Activated T-cell treated with anti-CD3 and anti-CD28 coated beads, Interleukin-2, amount 50 U/mL, for 24 hours (primary cell): ENCODE measurements around the gene MAGI1.

Experiments used
- DNase-seq: peaks from one replicate; pipeline ENCODE4 v3.0.0-alpha.2; 2020
- H3K27ac Mint-ChIP-seq: 2 replicates; pipeline ENCODE4 v1.8.0; 2020; ENCODE audit warnings: mild to moderate bottlenecking, mixed read lengths
- H3K27me3 Mint-ChIP-seq: 2 replicates; pipeline ENCODE4 v1.8.0; 2020; ENCODE audit warnings: mixed read lengths
- H3K36me3 Mint-ChIP-seq: 2 replicates; pipeline ENCODE4 v1.8.0; 2020; ENCODE audit warnings: low read depth, mixed read lengths
- H3K4me1 Mint-ChIP-seq: 2 replicates; pipeline ENCODE4 v1.8.0; 2020; ENCODE audit warnings: low read depth, mixed read lengths
- H3K4me3 Mint-ChIP-seq: 2 replicates; pipeline ENCODE4 v1.8.0; 2020; ENCODE audit warnings: mild to moderate bottlenecking, moderate library complexity, mixed read lengths
- H3K9me3 Mint-ChIP-seq: 2 replicates; pipeline ENCODE4 v1.8.0; 2020; ENCODE audit warnings: mixed read lengths

The MAGI1 gene

GRCh38 chr3:65597226-65597951, 441.3 kb downstream of the MAGI1 start:
- no peak for DNase-seq
- H3K27ac Mint-ChIP-seq = no peak overlapping the region
- no peaks in the 10 kb centered on the region for H3K4me1 Mint-ChIP-seq
- H3K4me3 Mint-ChIP-seq = no peak overlapping the region
- peaks cover 26% of the 10 kb centered on the region for H3K27me3 Mint-ChIP-seq
- no peaks in the 10 kb centered on the region for H3K9me3 Mint-ChIP-seq
- no peaks in the 10 kb centered on the region for H3K36me3 Mint-ChIP-seq

GRCh38 chr3:65596571-65597225, 442.0 kb downstream of the MAGI1 start:
- H3K27me3 Mint-ChIP-seq = peaks cover 26% of the 10 kb centered on the region
- no peak overlapping the region for H3K4me3 Mint-ChIP-seq
- no peak overlapping the region for H3K27ac Mint-ChIP-seq
- H3K9me3 Mint-ChIP-seq = no peaks in the 10 kb centered on the region
- no peaks in the 10 kb centered on the region for H3K4me1 Mint-ChIP-seq
- DNase-seq = no peak
- H3K36me3 Mint-ChIP-seq = no peaks in the 10 kb centered on the region

GRCh38 chr3:65596029-65596300, 442.8 kb downstream of the MAGI1 start:
- H3K9me3 Mint-ChIP-seq = no peaks in the 10 kb centered on the region
- no peak overlapping the region for H3K27ac Mint-ChIP-seq
- no peaks in the 10 kb centered on the region for H3K36me3 Mint-ChIP-seq
- no peaks in the 10 kb centered on the region for H3K4me1 Mint-ChIP-seq
- no peak for DNase-seq
- H3K4me3 Mint-ChIP-seq = no peak overlapping the region
- peaks cover 26% of the 10 kb centered on the region for H3K27me3 Mint-ChIP-seq

- H3K9me3 Mint-ChIP-seq = no peaks in the 10 kb centered on the region
- DNase-seq = no peak
- H3K27me3 Mint-ChIP-seq = peaks cover 26% of the 10 kb centered on the region
- no peaks in the 10 kb centered on the region for H3K4me1 Mint-ChIP-seq
- H3K27ac Mint-ChIP-seq = no peak overlapping the region
- H3K4me3 Mint-ChIP-seq = no peak overlapping the region
- H3K36me3 Mint-ChIP-seq = no peaks in the 10 kb centered on the region
Observed at GRCh38 chr3:65595222-65596028, 443.3 kb downstream of the MAGI1 start.

- Mint-ChIP-seq H3K4me1 (no peaks in the 10 kb centered on the region), H3K4me3 (no peak overlapping the region), H3K36me3 (no peaks in the 10 kb centered on the region), H3K27ac (no peak overlapping the region), H3K9me3 (no peaks in the 10 kb centered on the region), H3K27me3 (peaks cover 22% of the 10 kb centered on the region)
- no peak for DNase-seq
Observed at GRCh38 chr3:65593780-65594752, 444.7 kb downstream of the MAGI1 start.

GRCh38 chr3:65591313-65591712, 447.4 kb downstream of the MAGI1 start:
- Mint-ChIP-seq H3K9me3 (no peaks in the 10 kb centered on the region), H3K27ac (no peak overlapping the region), H3K4me1 (no peaks in the 10 kb centered on the region), H3K4me3 (no peak overlapping the region), H3K36me3 (no peaks in the 10 kb centered on the region), H3K27me3 (peaks cover 3% of the 10 kb centered on the region)
- no peak for DNase-seq

- H3K27me3 Mint-ChIP-seq = no peaks in the 10 kb centered on the region
- H3K9me3 Mint-ChIP-seq = no peaks in the 10 kb centered on the region
- no peak overlapping the region for H3K4me3 Mint-ChIP-seq
- no peak for DNase-seq
- no peaks in the 10 kb centered on the region for H3K4me1 Mint-ChIP-seq
- no peaks in the 10 kb centered on the region for H3K36me3 Mint-ChIP-seq
- no peak overlapping the region for H3K27ac Mint-ChIP-seq
Observed at GRCh38 chr3:65588884-65589283, 449.8 kb downstream of the MAGI1 start.

- Mint-ChIP-seq H3K9me3 (no peaks in the 10 kb centered on the region), H3K4me1 (no peaks in the 10 kb centered on the region), H3K4me3 (no peak overlapping the region), H3K27ac (no peak overlapping the region), H3K36me3 (no peaks in the 10 kb centered on the region), H3K27me3 (no peaks in the 10 kb centered on the region)
- DNase-seq = no peak
Observed at GRCh38 chr3:65587650-65588439, 450.9 kb downstream of the MAGI1 start.

- no peaks in the 10 kb centered on the region for H3K27me3 Mint-ChIP-seq
- H3K4me3 Mint-ChIP-seq = no peak overlapping the region
- no peak for DNase-seq
- peaks cover 2% of the 10 kb centered on the region for H3K9me3 Mint-ChIP-seq
- H3K36me3 Mint-ChIP-seq = no peaks in the 10 kb centered on the region
- no peaks in the 10 kb centered on the region for H3K4me1 Mint-ChIP-seq
- no peak overlapping the region for H3K27ac Mint-ChIP-seq
Observed at GRCh38 chr3:65584913-65585312, 453.8 kb downstream of the MAGI1 start.

GRCh38 chr3:65584002-65584401, 454.7 kb downstream of the MAGI1 start:
- Mint-ChIP-seq H3K4me1 (no peaks in the 10 kb centered on the region), H3K4me3 (no peak overlapping the region), H3K9me3 (peaks cover 2% of the 10 kb centered on the region), H3K36me3 (no peaks in the 10 kb centered on the region), H3K27me3 (no peaks in the 10 kb centered on the region), H3K27ac (no peak overlapping the region)
- DNase-seq = no peak

GRCh38 chr3:65583188-65583587, 455.5 kb downstream of the MAGI1 start:
- no peak overlapping the region for H3K4me3 Mint-ChIP-seq

GRCh38 chr3:65582012-65582717, 456.6 kb downstream of the MAGI1 start:
- no peak overlapping the region for H3K27ac Mint-ChIP-seq
- no peak for DNase-seq
- H3K27me3 Mint-ChIP-seq = no peaks in the 10 kb centered on the region
- H3K4me1 Mint-ChIP-seq = no peaks in the 10 kb centered on the region
- no peak overlapping the region for H3K4me3 Mint-ChIP-seq
- H3K9me3 Mint-ChIP-seq = peaks cover 2% of the 10 kb centered on the region
- no peaks in the 10 kb centered on the region for H3K36me3 Mint-ChIP-seq

More at GRCh38 chr3:65583188-65583587, 455.5 kb downstream of the MAGI1 start:
- no peaks in the 10 kb centered on the region for H3K4me1 Mint-ChIP-seq
- no peak overlapping the region for H3K27ac Mint-ChIP-seq
- no peak for DNase-seq
- no peaks in the 10 kb centered on the region for H3K36me3 Mint-ChIP-seq
- H3K27me3 Mint-ChIP-seq = no peaks in the 10 kb centered on the region
- peaks cover 2% of the 10 kb centered on the region for H3K9me3 Mint-ChIP-seq

- Mint-ChIP-seq H3K4me3 (no peak overlapping the region), H3K27me3 (no peaks in the 10 kb centered on the region), H3K4me1 (no peaks in the 10 kb centered on the region), H3K36me3 (no peaks in the 10 kb centered on the region), H3K9me3 (peaks cover 2% of the 10 kb centered on the region), H3K27ac (no peak overlapping the region)
- no peak for DNase-seq
Observed at GRCh38 chr3:65581313-65581712, 457.4 kb downstream of the MAGI1 start.
